A549 (cell line): ENCODE results near the gene CANT1.

Source experiments
- CTCF ChIP-seq: fragments of >200 bp; sonication (Bioruptor Twin); formaldehyde crosslinking; IDR thresholded peaks from 3 replicates; pipeline ENCODE4 v1.5.1; 2016
- ELK1 ChIP-seq: fragments of 150-350 bp; IDR thresholded peaks from 2 replicates; pipeline ENCODE4 v1.6.1; 2014; ENCODE audit warnings: low read depth, mild to moderate bottlenecking, low read length
- EP300 ChIP-seq, 2 experiments: fragments of >200 bp; sonication (Bioruptor Twin); formaldehyde crosslinking; IDR thresholded peaks; 2 replicates in 1 of 2; 3 replicates in 1 of 2; pipeline ENCODE4 v1.6.1; 2016 to 2017
- HOXB13 ChIP-seq: fragments of 250-450 bp; sonication (Bioruptor Pico); IDR thresholded peaks from 2 replicates; pipeline ENCODE4 v1.5.0; 2020; ENCODE audit warnings: low read depth, mild to moderate bottlenecking, moderate library complexity
- MAX ChIP-seq: IDR thresholded peaks from 2 replicates; pipeline ENCODE4 v1.6.1; 2012
- RCOR1 ChIP-seq: fragments of 150-350 bp; IDR thresholded peaks from 2 replicates; pipeline ENCODE4 v1.6.1; 2014; ENCODE audit warnings: antibody characterized with exemption, low read length, low read depth
- RNF2 ChIP-seq: fragments of 200-600 bp; sonication (generic); IDR thresholded peaks from 2 replicates; pipeline ENCODE4 v1.6.1; 2016; ENCODE audit warnings: low read depth, mild to moderate bottlenecking, antibody characterized with exemption, moderate library complexity, borderline replicate concordance
- SMC3 ChIP-seq: fragments of >200 bp; sonication (Bioruptor Twin); formaldehyde crosslinking; IDR thresholded peaks from 3 replicates; pipeline ENCODE4 v1.6.1; 2018; ENCODE audit warnings: inconsistent platforms
- USF2 ChIP-seq: fragments of 450-650 bp; IDR thresholded peaks from 2 replicates; pipeline ENCODE4 v1.6.1; 2014; ENCODE audit warnings: antibody characterized with exemption

- no peak for TF ChIP-seq ELK1
- no peak for TF ChIP-seq SMC3
- no peak for TF ChIP-seq CTCF
- no peak for TF ChIP-seq USF2
- no peak for TF ChIP-seq RCOR1
- no peak for TF ChIP-seq RNF2
- no peak for TF ChIP-seq EP300 (IDR thresholded peaks at IDR 0.05)
- no peak for TF ChIP-seq HOXB13 (CRISPR knock-in tag)
- no peak for TF ChIP-seq MAX
Observed at GRCh38 chr17:78991017-78991738, 18.4 kb downstream of the CANT1 start.
